ENCODE measurements around the gene SPEM1. TPM values are rescaled to one million over a fixed set of nuclear protein-coding genes. Genes with fewer than 3 reads are reported as not detected.
A peak's percentile ranks its signal among the peaks of the same experiment; 100 is the strongest.

Gene SPEM1
- total and polyA plus RNA-seq, 2 of the 13 experiments (the other 11 are each of a cell fraction or from before 2014, with no cell fraction given), result not detected

DNA sequence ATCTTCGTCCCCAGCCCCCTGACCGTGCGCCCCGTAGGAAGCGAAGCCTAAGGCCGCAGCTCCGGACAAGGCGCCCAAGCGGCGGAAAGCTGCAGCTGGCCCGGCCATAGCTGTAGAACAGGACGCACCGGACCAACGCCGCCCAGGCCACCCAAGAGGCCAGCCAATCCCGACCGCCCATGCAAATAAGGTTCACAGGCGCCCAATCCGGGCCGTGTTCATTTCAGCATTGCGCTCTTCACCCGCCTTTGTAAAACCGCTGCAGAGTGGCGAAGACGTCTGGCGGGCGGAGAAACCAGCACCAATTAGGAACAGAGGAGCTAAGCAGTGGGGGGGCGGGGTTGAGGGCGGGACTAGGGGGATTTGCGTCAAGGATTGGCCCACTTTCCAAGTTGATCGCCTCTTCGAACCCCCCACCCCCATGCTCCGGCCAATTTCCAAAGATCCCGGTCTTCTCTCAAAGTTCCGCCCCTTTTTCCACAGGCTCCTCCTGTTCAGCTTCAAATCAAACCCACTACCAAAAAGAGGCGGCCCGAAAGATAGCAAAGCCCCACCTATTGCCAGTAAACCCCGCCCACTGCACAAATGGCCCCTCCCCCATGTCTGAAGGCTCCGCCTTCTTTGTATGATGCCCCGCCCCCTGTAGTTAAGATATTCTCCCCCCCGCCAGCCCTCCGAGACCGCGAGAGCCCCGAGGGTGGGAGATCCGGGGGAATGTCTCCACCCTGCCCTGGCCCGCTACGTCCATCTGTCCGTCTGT lies 16.0 kb upstream of the SPEM1 start, which contains the start of gene TMEM256 (continued):
- TF ChIP-seq MTF2 (CRISPR knock-in tag; IDR thresholded peaks at IDR 0.05; ENCODE audit: borderline replicate concordance), result no peak
- 0 out of 2 replicates have a peak, but pooled peaks have one; percentile 32 for TF ChIP-seq ARNTL (CRISPR knock-in tag; IDR thresholded peaks at IDR 0.05)
- TF ChIP-seq KMT2A (CRISPR knock-in tag; IDR thresholded peaks at IDR 0.05), result no peak
- no peak for TF ChIP-seq ZNF30 (CRISPR knock-in tag; IDR thresholded peaks at IDR 0.05)
- no peak for TF ChIP-seq PRMT3 (CRISPR knock-in tag; IDR thresholded peaks at IDR 0.05; ENCODE audit: borderline replicate concordance, low read depth)
- peak; percentile 41; the same call in 1 of the 2 replicates for TF ChIP-seq GATA4 (IDR thresholded peaks at IDR 0.05; ENCODE audit: borderline replicate concordance, low read depth)
- TF ChIP-seq ARNT (IDR thresholded peaks at IDR 0.05), result no peak
- no peak for TF ChIP-seq PCBP2 (optimal IDR thresholded peaks at IDR 0.05; ENCODE audit: low read depth, low read length, poor library complexity, severe bottlenecking)
- 0 out of 2 replicates have a peak, but pooled peaks have one; percentile 24 for TF ChIP-seq ZNF747 (CRISPR knock-in tag; IDR thresholded peaks at IDR 0.05; ENCODE audit: borderline replicate concordance)
- 0 out of 2 replicates have a peak, but pooled peaks have one; percentile 32 for TF ChIP-seq ZNF776 (CRISPR knock-in tag; IDR thresholded peaks at IDR 0.05)
- TF ChIP-seq HNRNPL (IDR thresholded peaks at IDR 0.05; ENCODE audit: low read depth, low read length), result peak; percentile 79; the same call in 1 of the 2 replicates
- no peak for TF ChIP-seq KLF9 (CRISPR knock-in tag; IDR thresholded peaks at IDR 0.05; ENCODE audit: low read depth)
- peak; percentile 91 for TF ChIP-seq NFYC (CRISPR knock-in tag; IDR thresholded peaks at IDR 0.05)
- TF ChIP-seq SRF (IDR thresholded peaks at IDR 0.05; ENCODE audit: low read depth, low read length), result peak; percentile 17; the same call in 1 of the 2 replicates
- TF ChIP-seq ZNF235 (CRISPR knock-in tag; IDR thresholded peaks at IDR 0.05; ENCODE audit: borderline replicate concordance), result 0 out of 2 replicates have a peak, but pooled peaks have one; percentile 29
- no peak for TF ChIP-seq ZKSCAN5 (CRISPR knock-in tag; IDR thresholded peaks at IDR 0.05)
- TF ChIP-seq MATR3 (CRISPR knock-in tag; IDR thresholded peaks at IDR 0.05), result no peak
- TF ChIP-seq ZBTB34 (CRISPR knock-in tag; IDR thresholded peaks at IDR 0.05), result peak; percentile 57; the same call in 1 of the 2 replicates
